HepG2 (cell line): ENCODE measurements around the gene RPS10. TPM values are rescaled to one million over a fixed set of nuclear protein-coding genes. Genes with fewer than 3 reads are reported as not detected.

Source experiments
- CCDC6 ChIP-seq: sonication (generic); formaldehyde crosslinking; IDR thresholded peaks from 2 replicates; pipeline ENCODE4 v1.8.1; 2022; ENCODE audit warnings: mild to moderate bottlenecking, missing genetic modification reagents, moderate library complexity
- HMG20B ChIP-seq: conservative IDR thresholded peaks from 2 replicates; pipeline ENCODE4 v1.6.1; 2016; ENCODE audit warnings: missing genetic modification reagents, missing compliant biosample characterization
- KLF15 ChIP-seq: sonication (generic); formaldehyde crosslinking; IDR thresholded peaks from 2 replicates; pipeline ENCODE4 v1.8.1; 2023; ENCODE audit warnings: borderline replicate concordance, mild to moderate bottlenecking, inconsistent platforms, missing genetic modification reagents, mixed read lengths
- MEIS1 ChIP-seq: sonication (generic); formaldehyde crosslinking; IDR thresholded peaks from 2 replicates; pipeline ENCODE4 v1.9.0; 2021; ENCODE audit warnings: mild to moderate bottlenecking, missing genetic modification reagents, moderate library complexity, borderline replicate concordance
- RCOR2 ChIP-seq: IDR thresholded peaks from 2 replicates; pipeline ENCODE4 v1.6.1; 2016; ENCODE audit warnings: missing biosample characterization, missing genetic modification reagents
- TEAD3 ChIP-seq: optimal IDR thresholded peaks from 2 replicates; pipeline ENCODE3; 2016; ENCODE audit warnings: borderline replicate concordance
- ZEB1 ChIP-seq: IDR thresholded peaks from 2 replicates; pipeline ENCODE4 v1.6.1; 2012; ENCODE audit warnings: mild to moderate bottlenecking, low read depth, inconsistent platforms; ENCODE audit not compliant: insufficient replicate concordance
- ZFY ChIP-seq: sonication (generic); formaldehyde crosslinking; IDR thresholded peaks from 2 replicates; pipeline ENCODE4 v1.4.0; 2020; ENCODE audit warnings: missing genetic modification reagents
- ZKSCAN8 ChIP-seq: IDR thresholded peaks from 2 replicates; pipeline ENCODE4 v1.6.1; 2016; ENCODE audit warnings: borderline replicate concordance, missing genetic modification reagents, missing compliant biosample characterization
- ZNF230 ChIP-seq: sonication (generic); formaldehyde crosslinking; IDR thresholded peaks from 2 replicates; pipeline ENCODE4 v1.4.0; 2020; ENCODE audit warnings: mild to moderate bottlenecking, missing genetic modification reagents
- ZNF260 ChIP-seq: sonication (generic); formaldehyde crosslinking; IDR thresholded peaks from 2 replicates; pipeline ENCODE4 v1.4.0; 2020; ENCODE audit warnings: missing genetic modification reagents, low read depth, mild to moderate bottlenecking, borderline replicate concordance
- ZNF34 ChIP-seq: sonication (generic); formaldehyde crosslinking; IDR thresholded peaks from 2 replicates; pipeline ENCODE4 v1.4.0; 2020; ENCODE audit warnings: mild to moderate bottlenecking, missing genetic modification reagents, borderline replicate concordance
- ZNF556 ChIP-seq: sonication (generic); formaldehyde crosslinking; IDR thresholded peaks from 2 replicates; pipeline ENCODE4 v1.4.0; 2020; ENCODE audit warnings: mild to moderate bottlenecking, missing genetic modification reagents, borderline replicate concordance
- polyA plus RNA-seq, 8 experiments: library from polyadenylated mRNA; depleted of rRNA in 3 of 8; stranded (reverse) in 7 of 8; unstranded in 1 of 8; fragments of >200 nt; fragmentation: Illumina TruSeq in 4 of 8; extraction: Trizol in 4 of 8; gene quantifications; 2 replicates each; pipeline versions ENCODE4 v1.2.1 to v1.2.3, GENCODE V29; 2011 to 2016; ENCODE audit warnings: low read depth in 4 of 8, missing spikeins in 1 of 8, mixed read lengths in 1 of 8; ENCODE audit not compliant: insufficient read depth in 1 of 8
- total RNA-seq, 5 experiments: library from RNA; depleted of rRNA; stranded (reverse); fragments of >200 nt; fragmentation: Illumina TruSeq; extraction: Trizol; gene quantifications; 2 replicates each; pipeline ENCODE4 v1.2.3, GENCODE V29; 2016; ENCODE audit warnings: low read depth in 1 of 5
- TF ChIP-seq, protein P1 (sequence below): sonication (generic); formaldehyde crosslinking; IDR thresholded peaks from one replicate; pipeline ENCODE4 v1.5.1; 2020; ENCODE audit warnings: mild to moderate bottlenecking, missing genetic modification reagents; ENCODE audit errors: not compliant biosample characterization
- TF ChIP-seq, protein P2 (sequence below): sonication (generic); formaldehyde crosslinking; IDR thresholded peaks from 2 replicates; pipeline ENCODE4; 2020; ENCODE audit warnings: missing genetic modification reagents, mild to moderate bottlenecking, borderline replicate concordance
- TF ChIP-seq, protein P3 (sequence below): sonication (generic); formaldehyde crosslinking; IDR thresholded peaks from 2 replicates; pipeline ENCODE4 v1.4.0; 2020; ENCODE audit warnings: low read depth, mild to moderate bottlenecking, missing genetic modification reagents

The RPS10 gene
- total and polyA plus RNA-seq, 2 of the 13 experiments (the other 11 are each of a cell fraction or from before 2014, with no cell fraction given) = 2,909 to 4,648 TPM

DNA sequence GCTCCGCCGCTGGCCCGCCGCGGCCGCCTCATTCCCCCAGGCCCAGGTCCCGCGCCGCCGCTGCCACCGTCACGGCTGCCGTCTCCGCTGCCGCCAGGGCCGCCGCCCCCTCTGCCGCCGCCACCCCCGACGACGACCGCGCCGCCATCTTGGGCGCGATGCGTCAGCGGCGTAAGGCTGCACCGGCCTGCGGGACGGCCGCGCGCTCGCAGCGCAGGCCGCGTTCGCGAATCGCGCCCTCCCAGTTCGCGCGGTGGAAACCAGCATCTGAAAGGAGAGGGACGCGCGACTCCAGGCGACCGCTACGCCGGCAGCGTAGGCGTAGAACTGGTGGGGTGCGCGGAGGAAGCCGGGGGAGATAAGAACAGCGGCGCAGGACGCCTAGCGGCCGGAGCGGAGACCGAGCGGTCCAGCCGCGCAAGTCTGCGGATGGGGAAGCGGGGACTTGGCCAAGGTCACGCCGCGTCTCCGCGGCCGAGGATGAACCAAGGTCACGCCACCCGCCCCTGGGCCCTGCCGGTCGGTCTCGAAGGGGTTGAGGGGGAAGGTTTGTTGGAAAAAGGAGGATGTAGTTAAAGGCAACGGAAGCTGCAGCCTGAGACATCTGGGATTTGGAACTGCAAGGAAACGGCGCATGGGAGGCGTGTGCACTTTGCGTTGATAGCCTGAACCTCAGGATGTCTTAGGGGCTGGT, 33.2 kb downstream of the RPS10 start, which contains the start of gene NUDT3 (continued):
- TF ChIP-seq, protein P1, sequence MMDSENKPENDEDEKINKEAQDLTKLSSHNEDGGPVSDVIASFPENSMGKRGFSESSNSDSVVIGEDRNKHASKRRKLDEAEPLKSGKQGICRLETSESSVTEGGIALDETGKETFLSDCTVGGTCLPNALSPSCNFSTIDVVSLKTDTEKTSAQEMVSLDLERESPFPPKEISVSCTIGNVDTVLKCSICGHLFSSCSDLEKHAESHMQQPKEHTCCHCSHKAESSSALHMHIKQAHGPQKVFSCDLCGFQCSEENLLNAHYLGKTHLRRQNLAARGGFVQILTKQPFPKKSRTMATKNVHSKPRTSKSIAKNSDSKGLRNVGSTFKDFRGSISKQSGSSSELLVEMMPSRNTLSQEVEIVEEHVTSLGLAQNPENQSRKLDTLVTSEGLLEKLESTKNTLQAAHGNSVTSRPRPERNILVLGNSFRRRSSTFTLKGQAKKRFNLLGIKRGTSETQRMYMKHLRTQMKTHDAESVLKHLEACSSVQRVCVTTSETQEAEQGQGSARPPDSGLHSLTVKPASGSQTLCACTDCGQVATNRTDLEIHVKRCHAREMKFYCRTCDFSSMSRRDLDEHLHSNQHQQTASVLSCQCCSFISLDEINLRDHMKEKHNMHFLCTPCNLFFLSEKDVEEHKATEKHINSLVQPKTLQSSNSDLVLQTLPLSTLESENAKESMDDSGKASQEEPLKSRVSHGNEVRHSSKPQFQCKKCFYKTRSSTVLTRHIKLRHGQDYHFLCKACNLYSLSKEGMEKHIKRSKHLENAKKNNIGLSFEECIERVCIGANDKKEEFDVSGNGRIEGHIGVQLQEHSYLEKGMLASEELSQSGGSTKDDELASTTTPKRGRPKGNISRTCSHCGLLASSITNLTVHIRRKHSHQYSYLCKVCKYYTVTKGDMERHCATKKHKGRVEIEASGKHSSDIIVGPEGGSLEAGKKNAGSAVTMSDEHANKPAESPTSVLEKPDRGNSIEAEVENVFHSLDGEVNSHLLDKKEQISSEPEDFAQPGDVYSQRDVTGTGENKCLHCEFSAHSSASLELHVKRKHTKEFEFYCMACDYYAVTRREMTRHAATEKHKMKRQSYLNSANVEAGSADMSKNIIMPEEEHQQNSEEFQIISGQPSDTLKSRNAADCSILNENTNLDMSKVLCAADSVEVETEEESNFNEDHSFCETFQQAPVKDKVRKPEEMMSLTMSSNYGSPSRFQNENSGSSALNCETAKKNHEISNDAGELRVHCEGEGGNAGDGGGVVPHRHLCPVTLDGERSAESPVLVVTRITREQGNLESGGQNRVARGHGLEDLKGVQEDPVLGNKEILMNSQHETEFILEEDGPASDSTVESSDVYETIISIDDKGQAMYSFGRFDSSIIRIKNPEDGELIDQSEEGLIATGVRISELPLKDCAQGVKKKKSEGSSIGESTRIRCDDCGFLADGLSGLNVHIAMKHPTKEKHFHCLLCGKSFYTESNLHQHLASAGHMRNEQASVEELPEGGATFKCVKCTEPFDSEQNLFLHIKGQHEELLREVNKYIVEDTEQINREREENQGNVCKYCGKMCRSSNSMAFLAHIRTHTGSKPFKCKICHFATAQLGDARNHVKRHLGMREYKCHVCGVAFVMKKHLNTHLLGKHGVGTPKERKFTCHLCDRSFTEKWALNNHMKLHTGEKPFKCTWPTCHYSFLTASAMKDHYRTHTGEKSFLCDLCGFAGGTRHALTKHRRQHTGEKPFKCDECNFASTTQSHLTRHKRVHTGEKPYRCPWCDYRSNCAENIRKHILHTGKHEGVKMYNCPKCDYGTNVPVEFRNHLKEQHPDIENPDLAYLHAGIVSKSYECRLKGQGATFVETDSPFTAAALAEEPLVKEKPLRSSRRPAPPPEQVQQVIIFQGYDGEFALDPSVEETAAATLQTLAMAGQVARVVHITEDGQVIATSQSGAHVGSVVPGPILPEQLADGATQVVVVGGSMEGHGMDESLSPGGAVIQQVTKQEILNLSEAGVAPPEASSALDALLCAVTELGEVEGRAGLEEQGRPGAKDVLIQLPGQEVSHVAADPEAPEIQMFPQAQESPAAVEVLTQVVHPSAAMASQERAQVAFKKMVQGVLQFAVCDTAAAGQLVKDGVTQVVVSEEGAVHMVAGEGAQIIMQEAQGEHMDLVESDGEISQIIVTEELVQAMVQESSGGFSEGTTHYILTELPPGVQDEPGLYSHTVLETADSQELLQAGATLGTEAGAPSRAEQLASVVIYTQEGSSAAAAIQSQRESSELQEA (CRISPR knock-in tag) = no peak
- TF ChIP-seq ZNF260 (CRISPR knock-in tag) (no peak), ZKSCAN8 (CRISPR knock-in tag) (peak; percentile 81; the same call in 1 of the 2 replicates), MEIS1 (peak; percentile 78), TEAD3 (CRISPR knock-in tag) (peak; percentile 84), ZFY (CRISPR knock-in tag) (peak; percentile 70), ZNF230 (CRISPR knock-in tag) (peak; percentile 77), CCDC6 (CRISPR knock-in tag) (peak; percentile 97), ZEB1 (no peak), RCOR2 (CRISPR knock-in tag) (peak; percentile 61; the same call in 1 of the 2 replicates), ZNF34 (CRISPR knock-in tag) (0 out of 2 replicates have a peak, but pooled peaks have one; percentile 49), KLF15 (CRISPR knock-in tag) (peak; percentile 67), HMG20B (CRISPR knock-in tag) (peak; percentile 81), ZNF556 (CRISPR knock-in tag) (peak; percentile 72; the same call in 1 of the 2 replicates)
- TF ChIP-seq, protein P2, sequence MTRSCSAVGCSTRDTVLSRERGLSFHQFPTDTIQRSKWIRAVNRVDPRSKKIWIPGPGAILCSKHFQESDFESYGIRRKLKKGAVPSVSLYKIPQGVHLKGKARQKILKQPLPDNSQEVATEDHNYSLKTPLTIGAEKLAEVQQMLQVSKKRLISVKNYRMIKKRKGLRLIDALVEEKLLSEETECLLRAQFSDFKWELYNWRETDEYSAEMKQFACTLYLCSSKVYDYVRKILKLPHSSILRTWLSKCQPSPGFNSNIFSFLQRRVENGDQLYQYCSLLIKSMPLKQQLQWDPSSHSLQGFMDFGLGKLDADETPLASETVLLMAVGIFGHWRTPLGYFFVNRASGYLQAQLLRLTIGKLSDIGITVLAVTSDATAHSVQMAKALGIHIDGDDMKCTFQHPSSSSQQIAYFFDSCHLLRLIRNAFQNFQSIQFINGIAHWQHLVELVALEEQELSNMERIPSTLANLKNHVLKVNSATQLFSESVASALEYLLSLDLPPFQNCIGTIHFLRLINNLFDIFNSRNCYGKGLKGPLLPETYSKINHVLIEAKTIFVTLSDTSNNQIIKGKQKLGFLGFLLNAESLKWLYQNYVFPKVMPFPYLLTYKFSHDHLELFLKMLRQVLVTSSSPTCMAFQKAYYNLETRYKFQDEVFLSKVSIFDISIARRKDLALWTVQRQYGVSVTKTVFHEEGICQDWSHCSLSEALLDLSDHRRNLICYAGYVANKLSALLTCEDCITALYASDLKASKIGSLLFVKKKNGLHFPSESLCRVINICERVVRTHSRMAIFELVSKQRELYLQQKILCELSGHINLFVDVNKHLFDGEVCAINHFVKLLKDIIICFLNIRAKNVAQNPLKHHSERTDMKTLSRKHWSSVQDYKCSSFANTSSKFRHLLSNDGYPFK (CRISPR knock-in tag) = peak; percentile 78
- TF ChIP-seq, protein P3, sequence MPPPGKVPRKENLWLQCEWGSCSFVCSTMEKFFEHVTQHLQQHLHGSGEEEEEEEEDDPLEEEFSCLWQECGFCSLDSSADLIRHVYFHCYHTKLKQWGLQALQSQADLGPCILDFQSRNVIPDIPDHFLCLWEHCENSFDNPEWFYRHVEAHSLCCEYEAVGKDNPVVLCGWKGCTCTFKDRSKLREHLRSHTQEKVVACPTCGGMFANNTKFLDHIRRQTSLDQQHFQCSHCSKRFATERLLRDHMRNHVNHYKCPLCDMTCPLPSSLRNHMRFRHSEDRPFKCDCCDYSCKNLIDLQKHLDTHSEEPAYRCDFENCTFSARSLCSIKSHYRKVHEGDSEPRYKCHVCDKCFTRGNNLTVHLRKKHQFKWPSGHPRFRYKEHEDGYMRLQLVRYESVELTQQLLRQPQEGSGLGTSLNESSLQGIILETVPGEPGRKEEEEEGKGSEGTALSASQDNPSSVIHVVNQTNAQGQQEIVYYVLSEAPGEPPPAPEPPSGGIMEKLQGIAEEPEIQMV (CRISPR knock-in tag) = no peak
